KMS-11 (cell line): ENCODE results near the gene PHLDB3.
"Not testable (repeated sequence)": the region's sequence is repeated elsewhere in the genome, so short reads cannot be mapped to it uniquely, and the experiment has no call there.

Source experiments
- H2AFZ ChIP-seq: fragments of 200-600 bp; sonication (generic); 2 replicates; pipeline ENCODE4 v1.6.1; 2016; ENCODE audit warnings: antibody characterized with exemption, mixed run types, low read depth
- H3K27ac ChIP-seq: fragments of 200-600 bp; sonication (generic); 2 replicates; pipeline ENCODE4 v1.6.1; 2016; ENCODE audit warnings: mild to moderate bottlenecking, mixed run types
- H3K27me3 ChIP-seq: fragments of 200-600 bp; sonication (generic); 2 replicates; pipeline ENCODE4 v1.6.1; 2017; ENCODE audit warnings: mild to moderate bottlenecking, low read depth, mixed run types, moderate library complexity; ENCODE audit not compliant: insufficient read depth
- H3K36me3 ChIP-seq: fragments of 200-600 bp; sonication (generic); 2 replicates; pipeline ENCODE4 v1.6.1; 2017; ENCODE audit warnings: mild to moderate bottlenecking, mixed run types; ENCODE audit not compliant: insufficient read depth
- H3K4me1 ChIP-seq: fragments of 200-600 bp; sonication (generic); 2 replicates; pipeline ENCODE4 v1.6.1; 2016; ENCODE audit warnings: mild to moderate bottlenecking, low read depth, mixed run types; ENCODE audit not compliant: poor library complexity, severe bottlenecking
- H3K4me2 ChIP-seq: fragments of 200-600 bp; sonication (generic); 2 replicates; pipeline ENCODE4 v1.7.0; 2016; ENCODE audit warnings: mild to moderate bottlenecking, mixed run types
- H3K4me3 ChIP-seq: fragments of 200-600 bp; sonication (generic); IDR thresholded peaks from 2 replicates; pipeline ENCODE4 v1.6.1; 2017; ENCODE audit warnings: low read depth, low read length, mixed read lengths; ENCODE audit not compliant: insufficient read depth
- H3K79me2 ChIP-seq: fragments of 200-600 bp; sonication (generic); 2 replicates; pipeline ENCODE4 v1.6.1; 2016; ENCODE audit warnings: low read depth, mixed run types; ENCODE audit not compliant: insufficient read depth
- H3K9ac ChIP-seq: fragments of 200-600 bp; sonication (generic); 2 replicates; pipeline ENCODE4 v1.6.1; 2016; ENCODE audit warnings: mild to moderate bottlenecking, mixed run types
- H4K20me1 ChIP-seq: fragments of 200-600 bp; sonication (generic); 2 replicates; pipeline ENCODE4 v1.6.1; 2016; ENCODE audit warnings: mild to moderate bottlenecking, mixed run types; ENCODE audit not compliant: insufficient read depth
- CTCF ChIP-seq: fragments of 200-600 bp; sonication (generic); conservative IDR thresholded peaks from 2 replicates; pipeline ENCODE4 v1.6.1; 2017; ENCODE audit warnings: low read depth, mild to moderate bottlenecking, antibody characterized with exemption, low read length, moderate library complexity, mixed read lengths

PHLDB3 gene

GRCh38 chr19:43445426-43445825 lies 59.1 kb downstream of the PHLDB3 start:
- H3K27me3 ChIP-seq = no peaks in the 10 kb centered on the region
- H3K9ac ChIP-seq = no peak overlapping the region
- no peak overlapping the region for H2AFZ ChIP-seq
- H3K4me2 ChIP-seq = no peak overlapping the region
- H3K27ac ChIP-seq = no peak overlapping the region
- H4K20me1 ChIP-seq = no peaks in the 10 kb centered on the region
- H3K4me1 ChIP-seq = peaks cover 2% of the 10 kb centered on the region
- TF ChIP-seq CTCF = no peak
- no peaks in the 10 kb centered on the region for H3K36me3 ChIP-seq
- no peak overlapping the region for H3K4me3 ChIP-seq
- H3K79me2 ChIP-seq = no peaks in the 10 kb centered on the region

- Histone ChIP-seq H3K4me3 (no peak overlapping the region), H3K4me1 (no peaks in the 10 kb centered on the region), H2AFZ (no peak overlapping the region), H3K9ac (no peak overlapping the region), H3K27me3 (no peaks in the 10 kb centered on the region), H3K79me2 (no peaks in the 10 kb centered on the region), H3K27ac (no peak overlapping the region), H3K4me2 (no peak overlapping the region), H3K36me3 (no peaks in the 10 kb centered on the region), H4K20me1 (no peaks in the 10 kb centered on the region)
- TF ChIP-seq CTCF = no peak
These were observed 59.8 kb downstream of the PHLDB3 start for GRCh38 chr19:43444531-43445287.

GRCh38 chr19:43444091-43444490 lies 60.5 kb downstream of the PHLDB3 start:
- H2AFZ ChIP-seq, H3K9ac ChIP-seq, H3K27me3 ChIP-seq, H3K27ac ChIP-seq, H3K4me3 ChIP-seq, H3K36me3 ChIP-seq, H3K79me2 ChIP-seq, H4K20me1 ChIP-seq, H3K4me2 ChIP-seq, H3K4me1 ChIP-seq: not testable (repeated sequence)

GRCh38 chr19:43441716-43442115 lies 62.8 kb downstream of the PHLDB3 start:
- no peaks in the 10 kb centered on the region for H3K27me3 ChIP-seq
- no peak overlapping the region for H2AFZ ChIP-seq
- no peaks in the 10 kb centered on the region for H3K4me1 ChIP-seq
- H3K4me2 ChIP-seq = no peak overlapping the region
- no peak overlapping the region for H3K27ac ChIP-seq
- H3K4me3 ChIP-seq = no peak overlapping the region
- H3K79me2 ChIP-seq = no peaks in the 10 kb centered on the region
- no peaks in the 10 kb centered on the region for H4K20me1 ChIP-seq
- no peaks in the 10 kb centered on the region for H3K36me3 ChIP-seq
- no peak for TF ChIP-seq CTCF
- H3K9ac ChIP-seq = no peak overlapping the region

- no peaks in the 10 kb centered on the region for H3K36me3 ChIP-seq
- H3K4me1 ChIP-seq = no peaks in the 10 kb centered on the region
- H3K4me2 ChIP-seq = no peak overlapping the region
- H2AFZ ChIP-seq = no peak overlapping the region
- no peaks in the 10 kb centered on the region for H4K20me1 ChIP-seq
- H3K27me3 ChIP-seq = no peaks in the 10 kb centered on the region
- no peak overlapping the region for H3K4me3 ChIP-seq
- H3K27ac ChIP-seq = no peak overlapping the region
- TF ChIP-seq CTCF = no peak
- no peak overlapping the region for H3K9ac ChIP-seq
- no peaks in the 10 kb centered on the region for H3K79me2 ChIP-seq
These were observed 64.9 kb downstream of the PHLDB3 start for GRCh38 chr19:43439709-43440063.
